Muscle layer of duodenum (tissue), 2 donors: Measurements from ENCODE around the gene SLC25A51.

Source experiments
- H3K27ac ChIP-seq: one replicate; pipeline ENCODE4 v1.7.0; 2013; ENCODE audit warnings: mild to moderate bottlenecking, low read length
- H3K27me3 ChIP-seq: one replicate; pipeline ENCODE4 v1.7.0; 2013; ENCODE audit warnings: low read depth, mild to moderate bottlenecking, control low read depth, low read length
- H3K36me3 ChIP-seq, 2 donors: one replicate each; pipeline ENCODE4 v1.7.0; 2013; ENCODE audit warnings: low read length in 2 of 2, control low read depth in 1 of 2, mild to moderate bottlenecking in 1 of 2; ENCODE audit not compliant: insufficient read depth in 2 of 2, control insufficient read depth in 1 of 2
- H3K4me1 ChIP-seq, 2 donors: one replicate each; pipeline ENCODE4 v1.7.0; 2013; ENCODE audit warnings: low read length in 2 of 2, mild to moderate bottlenecking in 2 of 2, control low read depth in 1 of 2, moderate library complexity in 1 of 2; ENCODE audit not compliant: insufficient read depth in 2 of 2, control insufficient read depth in 1 of 2
- H3K4me3 ChIP-seq, 2 donors: one replicate each; pipeline ENCODE4 v1.7.0; 2013; ENCODE audit warnings: low read length in 2 of 2, low read depth in 1 of 2, mild to moderate bottlenecking in 1 of 2
- H3K9me3 ChIP-seq, 2 donors: one replicate each; pipeline ENCODE4 v1.7.0; 2013; ENCODE audit warnings: low read length in 2 of 2, control low read depth in 1 of 2, mild to moderate bottlenecking in 1 of 2; ENCODE audit not compliant: control insufficient read depth in 1 of 2
- donor health status: healthy.

SLC25A51 gene

DNA sequence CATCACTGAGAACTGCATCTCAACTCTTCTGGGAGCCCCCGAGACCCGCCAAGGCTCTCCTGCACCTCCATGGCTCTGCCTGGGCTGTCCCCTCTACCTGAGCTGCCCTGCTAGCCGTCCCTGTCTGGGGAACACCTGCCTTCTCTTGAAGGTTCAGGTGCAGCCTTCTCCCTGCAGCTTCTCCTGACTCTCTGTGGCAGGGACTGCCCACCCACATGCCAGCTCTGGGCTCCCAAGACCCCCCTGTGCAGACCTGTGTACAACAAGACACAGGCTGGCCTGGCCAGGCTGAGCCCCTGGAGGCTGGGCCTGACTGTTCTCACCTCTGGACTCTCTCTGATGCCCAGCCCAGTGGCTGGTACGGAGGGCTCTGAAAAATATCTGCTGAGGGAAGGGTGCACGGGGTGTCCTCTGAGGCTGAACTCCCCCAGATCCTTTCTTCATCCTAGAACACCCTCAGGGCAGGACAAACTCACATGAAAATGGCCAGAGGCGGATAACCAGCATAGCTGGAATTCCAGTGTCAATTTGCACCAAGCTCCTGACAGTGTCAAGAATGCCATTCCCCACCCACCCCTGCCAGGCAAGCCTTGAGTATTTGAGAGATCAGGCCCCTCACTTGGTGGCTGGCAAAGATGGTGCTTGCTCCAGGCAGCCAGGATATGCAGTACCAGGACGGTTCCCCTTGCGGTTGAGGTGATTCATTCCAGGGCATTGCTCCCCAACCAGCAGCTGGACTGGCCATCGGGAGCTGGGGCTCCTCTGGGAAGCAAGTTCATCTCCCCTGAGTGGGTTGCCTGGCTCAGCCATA, 40.9 kb upstream of the SLC25A51 start:
- no peak overlapping the region for H3K4me3 ChIP-seq
- no peaks in the 10 kb centered on the region for H3K27me3 ChIP-seq
- H3K4me1 ChIP-seq: peaks cover 3 to 21% of the 10 kb centered on the region in 2 donors
- peaks cover 0 to 19% of the 10 kb centered on the region in 2 donors for H3K36me3 ChIP-seq
- H3K27ac ChIP-seq: no peak overlapping the region
- no peaks in the 10 kb centered on the region for H3K9me3 ChIP-seq

DNA sequence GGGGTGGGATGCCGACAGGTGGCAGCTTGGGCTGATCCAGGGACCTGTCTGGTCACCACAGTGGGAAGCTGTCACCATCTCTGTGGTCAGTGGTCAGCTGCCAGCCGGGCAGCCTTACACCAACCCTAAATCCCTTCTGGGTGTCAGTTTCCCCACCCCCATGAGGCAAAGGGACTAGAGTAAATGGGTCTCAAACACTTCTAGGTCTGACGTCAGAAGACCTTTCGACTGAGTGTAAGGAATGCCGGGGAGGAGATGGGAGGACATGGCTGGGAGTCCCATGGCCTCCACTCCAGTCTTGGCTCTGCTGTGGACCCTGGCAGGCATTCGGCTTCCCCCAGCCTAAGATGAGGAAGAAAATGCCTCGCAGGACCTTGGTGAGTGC, 40.3 kb upstream of the SLC25A51 start:
- Histone ChIP-seq H3K4me1 (peaks cover 3 to 21% of the 10 kb centered on the region in 2 donors), H3K27me3 (no peaks in the 10 kb centered on the region), H3K27ac (no peak overlapping the region), H3K9me3 (no peaks in the 10 kb centered on the region), H3K36me3 (peaks cover 0 to 19% of the 10 kb centered on the region in 2 donors), H3K4me3 (no peak overlapping the region)

DNA sequence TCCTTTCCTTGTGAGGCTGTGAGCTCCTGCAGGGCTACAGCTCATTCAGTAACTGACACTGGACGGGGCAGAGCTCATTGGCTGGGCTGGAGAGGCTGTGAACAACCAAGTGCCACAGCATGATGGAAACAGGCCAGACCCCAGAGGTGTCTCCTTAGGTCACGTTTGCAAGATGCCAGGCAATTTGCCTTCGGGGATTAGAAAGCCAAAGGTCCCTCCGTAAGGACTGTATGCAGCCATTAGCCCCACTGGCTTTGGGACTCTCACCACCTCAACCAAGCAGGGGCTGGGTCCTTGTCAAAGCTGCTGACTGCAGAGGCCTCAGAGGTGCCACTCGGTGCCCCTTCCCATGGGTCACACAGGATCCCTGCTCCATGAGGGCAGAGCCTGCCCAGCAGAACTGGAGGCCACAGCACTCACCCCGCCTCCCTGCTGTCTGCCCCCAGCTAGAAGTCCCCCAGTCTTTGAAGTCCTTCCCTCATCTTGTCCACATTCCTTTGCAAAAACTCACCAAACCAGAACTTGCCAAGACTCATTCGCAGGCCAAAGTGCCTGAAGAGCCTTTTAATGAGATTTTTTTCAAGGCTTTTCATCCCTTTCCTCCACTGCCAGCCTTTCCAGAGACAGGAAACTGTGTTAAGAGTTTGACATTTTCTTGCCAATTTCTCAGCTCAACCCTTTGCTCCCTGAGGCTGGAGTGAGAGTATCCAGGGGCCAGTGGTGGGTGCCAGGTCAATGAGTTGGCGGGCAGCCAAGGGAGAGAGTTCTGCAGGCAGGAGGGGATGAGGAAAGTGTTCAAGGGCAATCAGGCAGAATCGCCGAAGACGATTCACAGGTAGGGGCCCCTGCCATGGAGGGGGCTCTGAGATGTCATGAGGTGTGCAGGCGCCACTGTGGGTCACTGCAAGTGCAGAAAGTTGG, 39.7 kb upstream of the SLC25A51 start:
- Histone ChIP-seq H3K27ac (no peak overlapping the region), H3K9me3 (no peaks in the 10 kb centered on the region), H3K4me1 (peaks cover 3 to 27% of the 10 kb centered on the region in 2 donors), H3K27me3 (no peaks in the 10 kb centered on the region), H3K4me3 (no peak overlapping the region), H3K36me3 (peaks cover 0 to 18% of the 10 kb centered on the region in 2 donors)

DNA sequence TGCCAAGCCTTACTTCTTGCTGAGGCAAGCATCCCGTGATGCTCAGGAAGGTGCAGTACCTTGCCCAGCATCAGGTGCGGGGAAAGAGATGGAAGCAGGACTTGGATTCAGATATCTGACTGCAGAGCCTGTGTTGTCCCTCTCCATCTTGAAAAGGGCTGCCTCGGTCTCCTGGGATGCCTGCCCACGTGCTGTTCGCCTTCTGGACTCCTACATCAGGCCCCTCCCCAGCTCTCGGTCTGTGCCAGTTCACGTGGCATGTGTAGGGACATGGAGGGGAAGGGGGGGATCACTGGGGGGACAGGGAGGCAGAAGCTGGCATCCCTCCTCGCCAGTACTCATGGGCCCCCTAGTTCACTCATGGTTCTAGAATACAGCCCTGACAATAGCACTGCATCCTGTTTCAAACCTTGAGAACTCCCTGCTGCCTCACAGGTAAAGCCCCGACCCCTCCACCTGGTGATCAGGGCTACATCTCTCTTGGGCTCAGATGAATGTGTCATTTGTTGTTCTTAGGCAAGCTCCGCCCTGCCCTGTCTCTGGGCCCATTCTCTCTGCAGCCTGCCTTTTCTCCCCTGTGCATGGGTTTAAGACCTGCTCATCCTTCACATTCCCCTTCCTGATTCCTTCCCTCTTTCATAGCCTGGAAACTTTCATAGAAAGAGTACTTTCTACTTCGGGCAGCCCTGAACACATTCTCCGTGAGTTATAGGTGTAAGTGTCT, 38.9 kb upstream of the SLC25A51 start:
- peaks cover 3 to 28% of the 10 kb centered on the region in 2 donors for H3K4me1 ChIP-seq
- no peak overlapping the region for H3K27ac ChIP-seq
- H3K4me3 ChIP-seq: no peak overlapping the region
- no peaks in the 10 kb centered on the region for H3K27me3 ChIP-seq
- no peaks in the 10 kb centered on the region for H3K9me3 ChIP-seq
- H3K36me3 ChIP-seq: peaks cover 0 to 11% of the 10 kb centered on the region in 2 donors

DNA sequence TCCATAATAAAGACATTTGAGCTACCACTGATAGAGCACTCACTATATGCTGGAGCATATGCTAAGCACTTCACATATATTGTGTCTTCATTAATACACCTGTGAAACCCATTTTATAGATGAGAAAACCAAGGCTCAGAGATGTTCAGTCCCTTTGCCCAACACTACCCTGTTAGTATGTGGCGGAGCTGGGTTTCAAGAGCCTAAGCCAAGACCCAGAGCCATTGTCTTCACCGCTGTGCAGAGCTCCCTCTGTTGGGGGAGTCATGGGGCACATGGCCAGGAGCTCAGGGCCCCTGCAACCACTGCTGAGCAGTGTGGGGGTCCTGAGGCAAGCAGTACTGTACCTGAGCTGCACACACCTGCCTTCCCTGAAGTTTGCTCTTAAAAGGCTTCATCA, 37.3 kb upstream of the SLC25A51 start:
- Histone ChIP-seq H3K36me3 (no peaks in the 10 kb centered on the region), H3K27me3 (no peaks in the 10 kb centered on the region), H3K4me3 (no peak overlapping the region), H3K9me3 (no peaks in the 10 kb centered on the region), H3K4me1 (peaks cover 3 to 28% of the 10 kb centered on the region in 2 donors), H3K27ac (no peak overlapping the region)

DNA sequence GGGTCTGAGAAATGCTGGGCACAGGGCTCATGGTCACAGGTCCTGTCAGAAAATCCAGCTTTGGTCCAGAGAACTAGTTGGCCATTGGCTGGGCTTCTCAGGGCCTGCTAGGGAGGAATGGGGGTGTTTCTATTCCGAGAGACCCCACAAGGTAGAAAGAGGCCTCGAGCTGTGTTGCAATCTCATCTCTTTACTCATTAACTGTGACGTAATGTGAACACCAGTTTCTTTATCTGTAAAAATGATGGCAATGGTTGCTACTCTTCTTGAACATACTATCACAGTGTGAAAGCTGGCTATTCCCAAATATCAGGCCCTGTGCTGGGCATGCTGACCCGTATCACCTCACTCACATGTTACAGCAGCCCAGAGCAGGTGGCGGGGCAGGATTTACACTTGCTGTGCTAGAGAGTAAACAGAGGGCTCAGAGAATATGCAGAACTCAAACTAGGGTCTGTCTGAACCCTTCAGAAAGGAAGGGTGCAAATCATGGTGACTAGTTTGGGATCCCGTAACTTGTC, 35.7 kb upstream of the SLC25A51 start:
- H3K36me3 ChIP-seq: no peaks in the 10 kb centered on the region
- H3K9me3 ChIP-seq: no peaks in the 10 kb centered on the region
- no peak overlapping the region for H3K4me3 ChIP-seq
- no peaks in the 10 kb centered on the region for H3K27me3 ChIP-seq
- H3K4me1 ChIP-seq: peaks cover 3 to 26% of the 10 kb centered on the region in 2 donors
- H3K27ac ChIP-seq: no peak overlapping the region

DNA sequence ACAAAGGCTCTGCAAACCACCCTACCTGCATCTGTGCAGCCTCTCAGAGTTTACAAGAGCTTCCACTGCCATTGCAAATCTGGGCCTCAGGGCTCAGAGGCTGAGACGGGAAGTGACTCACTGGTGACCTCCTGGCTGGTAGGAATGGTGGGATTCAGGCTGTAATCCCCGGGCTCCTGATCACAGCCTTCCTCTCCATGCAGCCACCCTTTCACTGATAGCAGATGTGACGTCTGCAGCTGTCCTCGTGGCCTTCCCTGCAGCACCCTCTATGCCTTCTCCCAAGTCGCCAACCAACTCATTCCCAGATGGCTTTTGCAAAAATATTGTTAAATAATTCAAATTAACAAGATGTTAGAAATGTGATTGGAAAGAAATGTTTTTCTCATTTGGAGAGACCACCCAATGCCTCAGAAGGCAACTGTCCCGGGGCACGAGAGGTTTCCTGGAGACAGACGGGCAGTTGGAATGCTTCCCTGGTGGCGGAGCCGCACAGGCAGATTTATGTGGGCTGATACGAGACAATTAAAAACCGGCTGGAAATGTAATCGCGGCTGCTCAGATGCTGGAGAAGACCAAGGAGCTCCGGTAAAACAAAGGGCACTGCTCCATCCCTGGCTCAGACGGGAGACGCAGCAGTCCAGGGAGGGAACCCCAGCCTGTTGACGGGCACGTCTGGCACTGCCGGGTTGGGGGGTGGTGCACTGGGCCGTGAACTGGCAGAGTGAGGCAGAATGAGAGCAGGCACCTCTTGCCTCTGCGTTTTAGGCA, 34.4 kb upstream of the SLC25A51 start:
- H3K4me3 ChIP-seq: no peak overlapping the region
- no peaks in the 10 kb centered on the region for H3K27me3 ChIP-seq
- H3K4me1 ChIP-seq: peaks cover 2 to 13% of the 10 kb centered on the region in 2 donors
- no peaks in the 10 kb centered on the region for H3K9me3 ChIP-seq
- H3K36me3 ChIP-seq: no peaks in the 10 kb centered on the region
- H3K27ac ChIP-seq: no peak overlapping the region

DNA sequence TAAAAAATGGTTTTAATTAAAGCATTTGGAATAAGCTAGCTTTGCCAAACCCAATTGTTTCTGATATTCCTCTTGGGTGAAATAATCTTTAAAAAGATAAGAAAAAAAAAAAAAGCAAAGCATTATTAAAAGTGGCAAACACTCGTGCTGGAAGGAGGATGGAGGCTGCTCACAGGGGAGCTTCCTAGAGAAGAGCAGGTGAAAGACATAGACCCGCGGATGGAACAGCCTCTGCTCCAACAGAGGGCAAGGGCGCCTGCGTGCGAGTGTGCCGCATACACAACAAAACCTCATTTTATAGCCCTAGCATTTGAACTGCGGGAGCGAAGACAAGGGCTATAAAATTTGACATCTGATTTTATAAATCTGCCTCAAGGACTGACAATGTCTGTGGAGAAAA, 33.4 kb upstream of the SLC25A51 start:
- H3K4me1 ChIP-seq: peaks cover 0 to 8% of the 10 kb centered on the region in 2 donors
- no peak overlapping the region for H3K4me3 ChIP-seq
- H3K27me3 ChIP-seq: no peaks in the 10 kb centered on the region
- H3K27ac ChIP-seq: no peak overlapping the region
- H3K36me3 ChIP-seq: no peaks in the 10 kb centered on the region
- no peaks in the 10 kb centered on the region for H3K9me3 ChIP-seq

DNA sequence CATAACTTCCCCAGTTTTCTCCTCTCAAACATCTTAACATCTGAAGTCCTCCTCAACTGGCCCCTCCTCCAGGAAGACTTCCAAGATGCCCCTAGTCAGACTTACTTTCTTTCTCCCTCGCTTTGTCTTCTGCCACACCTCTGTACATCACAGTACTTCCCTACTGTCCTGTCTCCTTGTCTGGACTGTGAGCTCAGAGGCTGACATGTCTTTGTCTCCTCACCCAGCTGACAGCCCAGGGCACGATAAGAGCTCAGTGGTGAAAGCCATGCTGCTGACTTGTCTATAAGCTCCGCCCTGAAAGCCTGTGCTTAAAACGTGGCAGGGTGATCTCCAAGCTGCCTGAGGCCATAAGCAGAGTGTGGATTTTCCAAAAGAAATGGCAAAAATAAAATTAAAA, 33.0 kb upstream of the SLC25A51 start:
- Histone ChIP-seq H3K4me1 (peaks cover 0 to 8% of the 10 kb centered on the region in 2 donors), H3K27me3 (no peaks in the 10 kb centered on the region), H3K36me3 (no peaks in the 10 kb centered on the region), H3K4me3 (no peak overlapping the region), H3K9me3 (no peaks in the 10 kb centered on the region), H3K27ac (no peak overlapping the region)

DNA sequence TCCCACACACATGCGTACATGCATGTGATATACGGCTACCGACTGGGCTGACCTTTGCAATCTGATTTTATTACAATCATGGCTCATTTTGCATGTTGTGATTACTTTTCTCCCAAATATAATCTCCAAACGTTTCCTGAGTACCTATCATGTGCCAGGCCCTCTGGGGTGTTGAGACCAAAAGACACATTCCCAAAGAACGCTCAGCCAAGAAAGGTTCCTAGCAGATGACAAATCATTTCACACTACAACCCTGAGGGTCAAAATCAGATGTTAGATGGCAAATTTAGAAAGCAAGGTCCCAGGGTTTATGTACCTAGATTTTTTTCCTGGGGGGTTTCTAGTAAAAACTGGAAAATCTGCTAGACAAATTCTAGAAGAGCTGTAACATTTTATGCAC, 32.4 kb upstream of the SLC25A51 start:
- Histone ChIP-seq H3K27ac (no peak overlapping the region), H3K4me1 (peaks cover 0 to 8% of the 10 kb centered on the region in 2 donors), H3K9me3 (no peaks in the 10 kb centered on the region), H3K36me3 (no peaks in the 10 kb centered on the region), H3K4me3 (no peak overlapping the region), H3K27me3 (no peaks in the 10 kb centered on the region)
